A549 (cell line): ENCODE measurements around the gene NYAP1. TPM values are rescaled to one million over a fixed set of nuclear protein-coding genes. Genes with fewer than 3 reads are reported as not detected.

Source experiments
- ATAC-seq, 2 experiments: fragments of 200-7000 bp in 1 of 2; fragments of >200 bp in 1 of 2; cut with Nextera tagmentation in 1 of 2; cut with Tn5 transposase in 1 of 2; 3 replicates each; pipeline versions ENCODE4 v1.8.0 to v1.9.1; 2018 to 2020; ENCODE audit warnings: mild to moderate bottlenecking in 1 of 2, moderate library complexity in 1 of 2
- CTCF ChIA-PET: fragments of 300-600 bp; sonication (Branson Sonifier 250); formaldehyde crosslinking; extraction: SDS; loops from one replicate; lab custom pipeline; 2021; ENCODE audit warnings: antibody characterized with exemption, inconsistent platforms; lab: Yijun Ruan, JAX
- POLR2A ChIA-PET: fragments of 350-600 bp; formaldehyde crosslinking; extraction: SDS; loops from one replicate; lab custom pipeline; 2021; ENCODE audit warnings: antibody characterized with exemption, inconsistent platforms; lab: Yijun Ruan, JAX
- DNase-seq, 2 experiments: peaks; one replicate each; pipeline versions ENCODE4 v3.0.0 to v3.0.0-alpha.2; 2011 to 2016; ENCODE audit warnings: low read depth in 1 of 2, low spot score in 1 of 2
- FAIRE-seq: peaks from 2 replicates; lab custom pipeline; 2011; peaks lifted over from hg19 to GRCh38; lab: Jason Lieb, UNC
- H3K27ac ChIP-seq, 2 experiments: fragments of >200 bp; sonication (Bioruptor Twin); formaldehyde crosslinking; 3 replicates each; pipeline ENCODE4 v1.5.1; 2016 to 2017
- H3K4me1 ChIP-seq: fragments of >200 bp; sonication (Bioruptor Twin); formaldehyde crosslinking; 3 replicates; pipeline ENCODE4 v1.6.1; 2016
- H3K4me2 ChIP-seq: fragments of >200 bp; sonication (Bioruptor Twin); formaldehyde crosslinking; 3 replicates; pipeline ENCODE4 v1.6.1; 2016
- H3K4me3 ChIP-seq: fragments of >200 bp; sonication (Bioruptor Twin); formaldehyde crosslinking; 3 replicates; pipeline ENCODE4 v1.5.1; 2016
- H3K9me3 ChIP-seq: fragments of >200 bp; sonication (Bioruptor Twin); formaldehyde crosslinking; 3 replicates; pipeline ENCODE4 v1.6.1; 2016
- BHLHE40 ChIP-seq: IDR thresholded peaks from 2 replicates; pipeline ENCODE4 v1.6.1; 2012; ENCODE audit warnings: low read depth, low read length, inconsistent platforms
- CBX8 ChIP-seq: fragments of 200-600 bp; sonication (generic); IDR thresholded peaks from 2 replicates; pipeline ENCODE4 v1.6.1; 2016
- CHD4 ChIP-seq: fragments of 200-600 bp; sonication (generic); IDR thresholded peaks from 2 replicates; pipeline ENCODE4 v1.6.1; 2016; ENCODE audit warnings: antibody characterized with exemption, mild to moderate bottlenecking, borderline replicate concordance
- E2F6 ChIP-seq: IDR thresholded peaks from 2 replicates; pipeline ENCODE4 v1.6.1; 2012; ENCODE audit warnings: low read depth, borderline replicate concordance
- EHMT2 ChIP-seq: fragments of 200-600 bp; sonication (generic); IDR thresholded peaks from 2 replicates; pipeline ENCODE4 v1.6.1; 2016; ENCODE audit warnings: antibody characterized with exemption, low read depth, mild to moderate bottlenecking, moderate library complexity
- JUN ChIP-seq, 2 experiments: fragments of >200 bp; sonication (Bioruptor Twin); formaldehyde crosslinking; IDR thresholded peaks; 2 replicates in 1 of 2; 3 replicates in 1 of 2; pipeline ENCODE4 v1.6.1; 2016 to 2017
- KDM1A ChIP-seq: fragments of 200-600 bp; sonication (generic); IDR thresholded peaks from 2 replicates; pipeline ENCODE4 v1.6.1; 2016; ENCODE audit warnings: low read depth, mild to moderate bottlenecking
- KDM5A ChIP-seq: fragments of 200-600 bp; sonication (generic); IDR thresholded peaks from 2 replicates; pipeline ENCODE4 v1.6.1; 2016; ENCODE audit warnings: antibody characterized with exemption, mild to moderate bottlenecking
- NFE2L2 ChIP-seq: fragments of 150-350 bp; conservative IDR thresholded peaks from 2 replicates; pipeline ENCODE4 v1.6.1; 2014; ENCODE audit warnings: low read length
- NPAS2 ChIP-seq: fragments of 250-450 bp; sonication (Bioruptor Pico); IDR thresholded peaks from 2 replicates; pipeline ENCODE4 v1.8.0; 2022; ENCODE audit warnings: mild to moderate bottlenecking, moderate library complexity, borderline replicate concordance
- PHF8 ChIP-seq: fragments of 200-600 bp; sonication (generic); IDR thresholded peaks from 2 replicates; pipeline ENCODE4 v1.6.1; 2016; ENCODE audit warnings: low read depth, mild to moderate bottlenecking, antibody characterized with exemption, moderate library complexity, borderline replicate concordance
- POLR2A ChIP-seq: IDR thresholded peaks from 2 replicates; pipeline ENCODE4 v1.6.1; 2012; ENCODE audit warnings: mild to moderate bottlenecking, low read length
- RAD21 ChIP-seq, 2 experiments: fragments of >200 bp in 1 of 2; sonication (Bioruptor Twin) in 1 of 2; formaldehyde crosslinking in 1 of 2; IDR thresholded peaks in 1 of 2; conservative IDR thresholded peaks in 1 of 2; 2 replicates in 1 of 2; 3 replicates in 1 of 2; pipeline ENCODE4 v1.6.1; 2012 to 2018; ENCODE audit warnings: inconsistent platforms in 1 of 2
- RARB ChIP-seq: fragments of 250-450 bp; sonication (Bioruptor Pico); IDR thresholded peaks from 2 replicates; pipeline ENCODE4 v1.8.0; 2021; ENCODE audit warnings: mild to moderate bottlenecking, moderate library complexity
- RFX5 ChIP-seq: fragments of 450-650 bp; IDR thresholded peaks from 2 replicates; pipeline ENCODE4 v1.7.1; 2014; ENCODE audit warnings: antibody characterized with exemption, mild to moderate bottlenecking, moderate library complexity
- ZC3H11A ChIP-seq: fragments of 450-650 bp; IDR thresholded peaks from 2 replicates; pipeline ENCODE4 v1.6.1; 2014; ENCODE audit warnings: antibody characterized with exemption, mild to moderate bottlenecking
- WGBS: methylation state at CpG from one replicate; pipeline ENCODE4 v1.1.6; 2017; ENCODE audit errors: missing lambda C conversion rate; 5-methylcytosine and 5-hydroxymethylcytosine counted together
- polyA plus RNA-seq, 4 experiments: library from polyadenylated mRNA; depleted of rRNA in 3 of 4; stranded (reverse); fragments of >200 nt; fragmentation: RNase III in 1 of 4; extraction: RNeasy Plus Mini Kit Qiagen cat#74134 plus additional on column Dnase treatment in 1 of 4; gene quantifications; 2 replicates in 3 of 4; 3 replicates in 1 of 4; pipeline ENCODE4 v1.2.3, GENCODE V29; 2011 to 2017
- TF ChIP-seq, protein P1 (sequence below): fragments of 450-650 bp; IDR thresholded peaks from 2 replicates; pipeline ENCODE4 v1.6.1; 2014; ENCODE audit warnings: antibody characterized with exemption
- TF ChIP-seq, protein P2 (sequence below): IDR thresholded peaks from 2 replicates; pipeline ENCODE4 v1.6.1; 2012
- TF ChIP-seq, protein P3 (sequence below): fragments of 150-350 bp; IDR thresholded peaks from 2 replicates; pipeline ENCODE4 v1.6.1; 2014; ENCODE audit warnings: low read depth, mild to moderate bottlenecking, low read length
- TF ChIP-seq, protein P4 (sequence below): fragments of 200-600 bp; sonication (generic); IDR thresholded peaks from 2 replicates; pipeline ENCODE4 v1.6.1; 2016; ENCODE audit warnings: antibody characterized with exemption, mild to moderate bottlenecking, moderate library complexity

The NYAP1 gene
- polyA plus RNA-seq, 2 of the 4 experiments (the other 2 are of a cell fraction), result 0.47 to 3.1 TPM

GRCh38 chr7:100538348-100538653 lies 54.6 kb downstream of the NYAP1 start:
- H3K4me2 ChIP-seq, result peak overlapping the region; percentile 100
- peak overlapping the region; percentile 45 for H3K4me3 ChIP-seq
- peak overlapping the region; percentile 60 to 76; a peak in 5 of 6 replicates for H3K27ac ChIP-seq
- no peak for DNase-seq
- 10% methylated on average over 8 of the region's 8 CpGs for WGBS
- FAIRE-seq, result no peak
- peaks cover 33% of the 10 kb centered on the region for H3K4me1 ChIP-seq
- ChIA-PET CTCF (interaction anchor here (1.2 to 19.2 kb wide), 3 partner anchors 22 to 319 kb away, joined by 4 to 316 read pairs (median 4); no protein-coding TSS in a partner anchor), POLR2A (interaction anchor here (0.6 to 2.2 kb wide), 4 partner anchors 18 to 110 kb away, joined by 3 to 13 read pairs (median 6); partner anchors contain the start of genes FBXO24, LRCH4, NYAP1 and ZCWPW1)
- no peak for TF ChIP-seq RARB
- TF ChIP-seq, all 56 proteins: peak for 0
- peak in 1 of 2 experiments; percentile 49; a peak in 4 of 6 replicates for ATAC-seq
- no peaks in the 10 kb centered on the region for H3K9me3 ChIP-seq

DNA sequence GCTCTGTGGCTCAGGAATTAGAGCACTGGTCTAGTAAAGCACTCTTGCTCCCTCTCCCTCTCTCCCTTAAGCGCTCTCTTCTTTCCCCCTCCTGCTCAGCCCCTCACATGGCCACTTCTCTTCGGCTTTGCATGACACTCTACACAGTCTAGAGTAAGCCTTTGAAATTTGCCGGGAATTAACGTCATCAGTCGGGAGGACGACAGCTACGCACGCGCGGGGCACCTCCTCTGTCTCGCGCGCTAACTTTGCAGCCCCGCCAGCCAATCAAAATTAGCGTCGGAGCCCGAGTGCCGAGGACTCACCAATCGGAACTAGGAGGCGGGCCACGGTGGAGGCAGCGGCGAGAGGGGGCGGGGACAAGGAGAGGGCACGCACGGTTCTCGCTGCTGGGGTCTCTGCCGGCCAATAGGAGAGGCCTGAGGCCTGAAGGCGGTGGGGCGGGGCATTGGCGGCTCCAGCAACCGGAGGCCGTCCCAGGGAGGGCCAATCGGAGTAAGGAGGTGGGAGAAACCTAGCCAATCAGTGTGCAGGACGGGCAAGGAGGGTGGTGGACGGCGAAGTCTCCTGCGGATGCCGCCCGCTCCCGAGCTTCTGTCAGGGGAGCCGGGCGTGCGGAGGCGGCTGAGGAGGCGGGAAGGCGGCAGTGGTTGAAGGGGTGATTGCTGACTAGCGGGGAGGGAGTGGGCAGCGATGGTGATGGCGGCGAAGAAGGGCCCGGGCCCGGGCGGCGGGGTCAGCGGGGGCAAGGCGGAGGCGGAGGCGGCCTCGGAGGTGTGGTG lies 55.1 kb downstream of the NYAP1 start, which contains the start of gene AGFG2:
Gene AGFG2 (plus strand): TSS at position 550 of the 782 bp plus-strand sequence. CDS start 144 bp downstream, at position 694.
- CTCF ChIA-PET, result interaction anchor here (0.6 to 19.2 kb wide), 5 partner anchors 21 to 768 kb away, joined by 3 to 316 read pairs (median 4); partner anchors contain the start of gene NYAP1
- peak; percentile 97 to 99 for ATAC-seq
- POLR2A ChIA-PET, result interaction anchor here (0.6 to 2.2 kb wide), 6 partner anchors 19 to 110 kb away, joined by 3 to 13 read pairs (median 4); partner anchors contain the start of genes FBXO24, LRCH4, NYAP1 and TSC22D4
- peak; percentile 99 to 100 for DNase-seq
- 4% methylated on average over 49 of the region's 60 CpGs for WGBS
- Histone ChIP-seq H3K4me1 (peaks cover 38% of the 10 kb centered on the region), H3K4me2 (peak within 1 kb of the TSS; percentile 100), H3K9me3 (no peaks in the 10 kb centered on the region), H3K27ac (peak within 1 kb of the TSS; percentile 71 to 88), H3K4me3 (peak within 1 kb of the TSS; percentile 68)
- FAIRE-seq, result no peak
- TF ChIP-seq, protein P1, sequence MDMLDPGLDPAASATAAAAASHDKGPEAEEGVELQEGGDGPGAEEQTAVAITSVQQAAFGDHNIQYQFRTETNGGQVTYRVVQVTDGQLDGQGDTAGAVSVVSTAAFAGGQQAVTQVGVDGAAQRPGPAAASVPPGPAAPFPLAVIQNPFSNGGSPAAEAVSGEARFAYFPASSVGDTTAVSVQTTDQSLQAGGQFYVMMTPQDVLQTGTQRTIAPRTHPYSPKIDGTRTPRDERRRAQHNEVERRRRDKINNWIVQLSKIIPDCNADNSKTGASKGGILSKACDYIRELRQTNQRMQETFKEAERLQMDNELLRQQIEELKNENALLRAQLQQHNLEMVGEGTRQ, result peak; percentile 51; the same call in 1 of the 2 replicates
- TF ChIP-seq KDM5A (peak; percentile 41; the same call in 1 of the 2 replicates), RAD21 (conservative IDR thresholded peaks at IDR 0.05 in 1 of 2, IDR thresholded peaks at IDR 0.05 in 1 of 2) (no peak; a peak in 1 of 5 replicates), JUN (IDR thresholded peaks at IDR 0.05) (peak; percentile 16 to 56; a peak in 2 of 5 replicates), E2F6 (peak; percentile 93), RFX5 (peak; percentile 84), PHF8 (peak; percentile 28; the same call in 1 of the 2 replicates), POLR2A (peak; percentile 62), NFE2L2 (no peak), CBX8 (no peak), BHLHE40 (peak; percentile 79)
- TF ChIP-seq, protein P2, sequence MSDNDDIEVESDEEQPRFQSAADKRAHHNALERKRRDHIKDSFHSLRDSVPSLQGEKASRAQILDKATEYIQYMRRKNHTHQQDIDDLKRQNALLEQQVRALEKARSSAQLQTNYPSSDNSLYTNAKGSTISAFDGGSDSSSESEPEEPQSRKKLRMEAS, result peak; percentile 84

GRCh38 chr7:100539436-100540006 lies 55.8 kb downstream of the NYAP1 start:
- H3K9me3 ChIP-seq, result no peaks in the 10 kb centered on the region
- no peak for FAIRE-seq
- POLR2A ChIA-PET, result interaction anchor here (0.6 to 2.2 kb wide), 3 partner anchors 20 to 111 kb away, joined by 3 to 13 read pairs (median 7); partner anchors contain the start of genes FBXO24, LRCH4 and ZCWPW1
- H3K4me1 ChIP-seq, result peaks cover 45% of the 10 kb centered on the region
- H3K4me3 ChIP-seq, result peak overlapping the region; percentile 68
- TF ChIP-seq, protein P1, result no peak
- TF ChIP-seq, protein P3, sequence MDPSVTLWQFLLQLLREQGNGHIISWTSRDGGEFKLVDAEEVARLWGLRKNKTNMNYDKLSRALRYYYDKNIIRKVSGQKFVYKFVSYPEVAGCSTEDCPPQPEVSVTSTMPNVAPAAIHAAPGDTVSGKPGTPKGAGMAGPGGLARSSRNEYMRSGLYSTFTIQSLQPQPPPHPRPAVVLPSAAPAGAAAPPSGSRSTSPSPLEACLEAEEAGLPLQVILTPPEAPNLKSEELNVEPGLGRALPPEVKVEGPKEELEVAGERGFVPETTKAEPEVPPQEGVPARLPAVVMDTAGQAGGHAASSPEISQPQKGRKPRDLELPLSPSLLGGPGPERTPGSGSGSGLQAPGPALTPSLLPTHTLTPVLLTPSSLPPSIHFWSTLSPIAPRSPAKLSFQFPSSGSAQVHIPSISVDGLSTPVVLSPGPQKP, result no peak
- TF ChIP-seq, protein P4, sequence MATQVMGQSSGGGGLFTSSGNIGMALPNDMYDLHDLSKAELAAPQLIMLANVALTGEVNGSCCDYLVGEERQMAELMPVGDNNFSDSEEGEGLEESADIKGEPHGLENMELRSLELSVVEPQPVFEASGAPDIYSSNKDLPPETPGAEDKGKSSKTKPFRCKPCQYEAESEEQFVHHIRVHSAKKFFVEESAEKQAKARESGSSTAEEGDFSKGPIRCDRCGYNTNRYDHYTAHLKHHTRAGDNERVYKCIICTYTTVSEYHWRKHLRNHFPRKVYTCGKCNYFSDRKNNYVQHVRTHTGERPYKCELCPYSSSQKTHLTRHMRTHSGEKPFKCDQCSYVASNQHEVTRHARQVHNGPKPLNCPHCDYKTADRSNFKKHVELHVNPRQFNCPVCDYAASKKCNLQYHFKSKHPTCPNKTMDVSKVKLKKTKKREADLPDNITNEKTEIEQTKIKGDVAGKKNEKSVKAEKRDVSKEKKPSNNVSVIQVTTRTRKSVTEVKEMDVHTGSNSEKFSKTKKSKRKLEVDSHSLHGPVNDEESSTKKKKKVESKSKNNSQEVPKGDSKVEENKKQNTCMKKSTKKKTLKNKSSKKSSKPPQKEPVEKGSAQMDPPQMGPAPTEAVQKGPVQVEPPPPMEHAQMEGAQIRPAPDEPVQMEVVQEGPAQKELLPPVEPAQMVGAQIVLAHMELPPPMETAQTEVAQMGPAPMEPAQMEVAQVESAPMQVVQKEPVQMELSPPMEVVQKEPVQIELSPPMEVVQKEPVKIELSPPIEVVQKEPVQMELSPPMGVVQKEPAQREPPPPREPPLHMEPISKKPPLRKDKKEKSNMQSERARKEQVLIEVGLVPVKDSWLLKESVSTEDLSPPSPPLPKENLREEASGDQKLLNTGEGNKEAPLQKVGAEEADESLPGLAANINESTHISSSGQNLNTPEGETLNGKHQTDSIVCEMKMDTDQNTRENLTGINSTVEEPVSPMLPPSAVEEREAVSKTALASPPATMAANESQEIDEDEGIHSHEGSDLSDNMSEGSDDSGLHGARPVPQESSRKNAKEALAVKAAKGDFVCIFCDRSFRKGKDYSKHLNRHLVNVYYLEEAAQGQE, result no peak
- no peak for TF ChIP-seq CHD4
- no peak for TF ChIP-seq KDM1A
- TF ChIP-seq EHMT2, result no peak
- TF ChIP-seq ZC3H11A, result no peak
- TF ChIP-seq NPAS2, result no peak
- TF ChIP-seq, protein P2, result no peak
- TF ChIP-seq, all 56 proteins: peak for 0
- peak; percentile 1 to 7; a peak in 4 of 6 replicates for ATAC-seq
- no peak for DNase-seq
- CTCF ChIA-PET, result interaction anchor here (0.6 to 19.2 kb wide), 4 partner anchors 21 to 768 kb away, joined by 3 to 316 read pairs (median 12); partner anchors contain the start of gene NYAP1
- Histone ChIP-seq H3K4me2 (peak overlapping the region; percentile 98), H3K27ac (peak overlapping the region; percentile 71 to 88)
- 3% methylated on average over 25 of the region's 44 CpGs for WGBS
